Measurements from ENCODE around the gene OSTF1.

- TF ChIP-seq CTCF (IDR thresholded peaks at IDR 0.05; ENCODE audit: poor library complexity, severe bottlenecking) (no peak), EP300 (conservative IDR thresholded peaks at IDR 0.05; ENCODE audit: poor library complexity, severe bottlenecking) (no peak), EZH2 (IDR thresholded peaks at IDR 0.05; ENCODE audit: borderline replicate concordance, insufficient read depth, low read length, poor library complexity, severe bottlenecking) (no peak), POLR2AphosphoS5 (IDR thresholded peaks at IDR 0.05) (no peak), TAF1 (IDR thresholded peaks at IDR 0.05; ENCODE audit: low read depth) (no peak), RAD21 (conservative IDR thresholded peaks at IDR 0.05) (no peak)
Observed at GRCh38 chr9:75184471-75184870, 96.2 kb downstream of the OSTF1 start.
